GM21423 (cell line): Measurements from ENCODE around the gene YOD1.

Experiments
- ATAC-seq: cut with Tn5 transposase; IDR thresholded peaks from one replicate; pipeline ENCODE4 v1.9.1; 2021; ENCODE audit warnings: mild to moderate bottlenecking, moderate library complexity; ENCODE audit not compliant: unreplicated experiment

The YOD1 gene

DNA sequence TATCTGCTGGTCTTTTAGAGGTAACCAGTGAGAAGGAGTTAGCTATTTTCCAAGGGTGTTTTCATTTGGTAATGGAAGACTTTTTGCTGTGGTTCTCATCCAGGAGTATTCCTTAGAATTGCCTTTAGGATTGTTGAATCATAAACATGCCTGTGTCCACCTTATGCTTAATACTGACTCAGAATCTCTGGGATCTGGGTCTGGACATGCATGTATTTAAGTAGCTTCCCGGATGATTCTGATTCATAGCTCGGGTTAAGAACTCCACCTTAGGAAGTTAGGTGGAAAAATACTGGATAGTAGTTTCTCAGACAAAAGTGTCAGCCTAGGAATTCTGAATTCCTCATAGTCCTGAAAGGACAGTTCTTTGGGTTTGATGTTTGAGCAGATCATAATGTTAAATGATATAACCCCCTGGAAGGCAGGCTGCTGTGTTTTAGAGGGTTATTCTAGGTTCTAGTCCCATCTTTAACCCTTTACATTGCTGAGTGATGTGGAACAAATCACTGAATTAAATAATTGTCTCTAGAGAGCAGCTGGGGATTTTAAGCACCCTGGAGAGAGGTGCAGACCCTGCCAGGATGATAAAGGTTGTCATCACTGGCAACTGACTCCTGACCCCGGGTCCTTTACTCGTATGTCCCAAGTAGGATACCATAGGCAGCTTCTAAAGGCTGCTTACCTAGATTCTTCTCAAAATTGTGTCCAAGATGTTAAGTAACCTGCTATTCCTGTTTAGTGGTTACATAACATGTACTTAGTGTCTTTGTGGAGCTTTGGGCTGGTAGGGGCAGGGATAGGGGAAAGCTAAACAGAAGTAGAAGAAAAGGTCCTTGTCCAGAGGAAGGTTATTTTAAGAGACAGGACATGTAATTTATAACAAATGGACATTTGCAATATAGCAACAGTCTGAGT, 23.2 kb upstream of the YOD1 start:
- no peak for ATAC-seq

- ATAC-seq = no peak
Measured at GRCh38 chr1:207072233-207072632, 21.2 kb upstream of the YOD1 start.

GRCh38 chr1:207071426-207071825, 20.4 kb upstream of the YOD1 start:
- no peak for ATAC-seq

- ATAC-seq = no peak
Measured at GRCh38 chr1:207070811-207071210, 19.8 kb upstream of the YOD1 start.

DNA sequence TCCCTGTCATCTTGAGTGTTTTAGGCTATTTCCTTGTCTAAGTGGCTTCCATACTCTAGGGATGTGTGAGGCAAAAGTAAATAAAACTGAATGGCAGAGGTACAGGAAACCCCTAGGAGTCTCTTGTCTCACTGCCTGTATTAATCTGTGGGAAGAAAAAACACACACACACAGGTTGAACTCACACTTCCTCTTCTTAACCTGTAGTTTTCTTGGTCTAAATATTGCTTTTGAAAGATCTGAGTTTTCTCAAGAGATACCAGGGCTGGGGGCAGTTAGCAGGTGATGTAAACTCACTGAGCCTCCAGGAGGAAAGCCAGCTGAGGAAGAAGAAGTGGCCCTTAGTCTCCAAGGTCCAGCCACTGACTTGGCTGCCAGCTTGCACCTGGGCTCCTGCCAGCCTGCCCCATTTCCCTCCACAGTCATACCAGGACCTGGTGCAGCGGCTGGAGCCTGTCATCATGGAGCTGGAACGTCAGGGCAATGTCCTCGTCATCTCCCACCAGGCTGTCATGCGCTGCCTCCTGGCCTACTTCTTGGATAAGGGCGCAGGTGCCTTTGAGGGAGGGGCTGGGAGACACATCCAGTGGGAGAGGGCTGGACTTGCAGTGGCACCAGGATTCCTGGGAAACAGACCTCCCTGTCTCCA, 19.0 kb upstream of the YOD1 start:
- ATAC-seq = peak; percentile 57

DNA sequence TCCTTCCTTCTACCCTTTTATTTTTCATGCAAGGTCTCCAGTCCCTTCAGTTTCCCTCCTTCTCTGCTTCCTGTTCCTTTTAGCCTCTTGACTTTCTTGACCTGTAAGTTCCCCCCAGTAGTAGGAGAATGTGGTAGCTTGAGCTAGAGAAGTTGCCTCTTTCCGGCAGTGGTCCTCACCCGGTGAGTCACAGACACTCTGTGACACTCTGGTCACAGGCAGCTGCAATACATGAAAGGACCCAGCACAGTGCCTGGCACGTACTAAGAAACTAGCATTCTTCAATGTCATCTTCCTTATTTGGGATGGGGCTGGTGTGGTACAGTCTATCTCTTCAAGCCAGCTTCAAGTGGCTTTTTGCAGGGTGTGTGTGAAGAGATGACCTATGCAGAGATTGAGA, 18.1 kb upstream of the YOD1 start:
- no peak for ATAC-seq

GRCh38 chr1:207067665-207068064, 16.7 kb upstream of the YOD1 start:
- no peak for ATAC-seq

DNA sequence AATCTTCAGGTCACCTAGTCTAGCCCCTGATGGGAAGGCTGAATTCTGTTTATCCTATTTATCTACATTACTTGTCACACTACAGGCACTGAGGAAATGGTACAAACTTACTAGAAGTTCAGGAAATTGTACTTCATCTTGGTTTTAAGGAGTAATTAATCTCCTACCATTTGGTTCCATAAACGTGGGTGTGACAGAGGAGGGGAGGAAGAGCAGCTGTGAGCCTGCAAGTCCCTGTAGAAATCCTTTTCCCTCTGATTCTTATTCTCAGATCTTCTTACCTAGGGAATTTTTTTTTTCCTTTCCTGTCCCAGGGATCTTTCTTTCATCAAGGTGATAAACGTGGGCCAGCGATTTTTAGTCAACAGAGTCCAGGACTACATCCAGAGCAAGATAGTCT, 16.2 kb upstream of the YOD1 start:
- ATAC-seq = no peak

DNA sequence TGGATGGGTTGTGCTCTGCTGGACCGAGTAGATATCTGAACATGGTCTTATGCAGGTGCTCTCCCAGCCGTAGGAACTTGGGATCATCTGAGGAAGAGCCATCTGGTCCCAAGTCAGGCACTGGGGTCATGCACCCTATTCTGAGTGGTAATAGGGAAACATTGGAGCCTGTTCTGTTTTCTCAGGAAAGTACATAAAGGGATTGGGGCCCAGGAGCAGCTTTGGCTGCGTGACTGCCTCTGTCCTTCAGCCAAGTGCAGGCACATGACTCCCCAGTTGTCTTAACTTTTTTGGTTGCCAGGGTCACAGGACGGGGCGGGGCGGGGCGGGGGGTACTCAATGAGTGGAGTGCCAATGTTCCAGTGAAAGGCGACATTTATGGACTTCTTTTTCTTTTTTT, 13.6 kb upstream of the YOD1 start:
- no peak for ATAC-seq

- ATAC-seq = no peak
Measured at GRCh38 chr1:207063014-207063413, 12.0 kb upstream of the YOD1 start.

GRCh38 chr1:207062058-207062457, 11.1 kb upstream of the YOD1 start:
- no peak for ATAC-seq

GRCh38 chr1:207060596-207060995, 9.6 kb upstream of the YOD1 start:
- ATAC-seq = no peak

- ATAC-seq = no peak
Measured at GRCh38 chr1:207059881-207060280, 8.9 kb upstream of the YOD1 start.

DNA sequence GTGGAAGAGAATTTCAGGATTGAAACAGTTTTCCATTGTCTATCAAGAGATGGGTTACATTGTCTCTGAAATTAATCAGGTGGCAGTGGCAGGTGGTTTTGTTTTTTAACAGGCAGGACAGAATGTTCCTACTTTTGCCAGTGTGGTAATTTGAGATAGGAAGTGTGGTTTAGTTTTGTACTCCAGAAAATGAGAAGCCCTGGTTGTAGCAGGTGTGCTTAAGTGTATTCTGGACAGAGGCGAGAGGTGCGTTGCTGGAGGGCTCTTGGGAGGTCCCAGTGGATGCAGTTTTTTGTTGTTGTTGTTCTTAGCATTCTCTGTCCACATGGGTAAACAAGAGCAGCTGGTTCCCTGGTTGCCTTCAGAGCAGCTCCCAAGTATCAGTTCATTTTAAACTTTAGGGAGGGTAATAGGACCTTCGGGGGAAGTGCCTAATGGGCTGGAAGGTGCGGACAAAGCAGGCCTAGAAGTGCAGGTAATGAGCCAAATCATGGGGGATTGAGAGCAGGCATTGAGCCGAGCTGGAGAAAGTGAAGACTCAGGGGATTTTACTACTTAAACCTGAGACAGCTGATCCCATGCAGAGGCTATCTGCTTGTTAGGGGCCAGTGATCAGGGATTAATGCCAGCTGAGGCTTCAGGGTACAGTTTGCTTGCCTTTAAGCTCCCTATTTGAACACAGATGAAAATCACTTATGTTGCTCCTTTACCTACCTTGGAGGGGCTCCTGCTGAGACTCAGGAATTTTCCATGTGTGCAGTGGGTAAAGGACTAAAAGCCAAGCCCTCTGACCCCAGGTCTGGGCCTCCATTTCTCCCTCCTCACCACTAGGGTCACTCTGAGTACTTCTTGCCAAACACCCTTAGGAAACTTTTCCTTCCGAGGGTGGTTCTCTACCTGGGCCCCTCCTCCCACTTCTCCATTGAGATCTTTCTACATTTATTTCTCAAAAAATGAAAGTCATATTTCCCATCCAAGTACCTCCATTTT, 8.2 kb upstream of the YOD1 start:
- ATAC-seq = no peak

GRCh38 chr1:207058252-207058651, 7.2 kb upstream of the YOD1 start:
- no peak for ATAC-seq

DNA sequence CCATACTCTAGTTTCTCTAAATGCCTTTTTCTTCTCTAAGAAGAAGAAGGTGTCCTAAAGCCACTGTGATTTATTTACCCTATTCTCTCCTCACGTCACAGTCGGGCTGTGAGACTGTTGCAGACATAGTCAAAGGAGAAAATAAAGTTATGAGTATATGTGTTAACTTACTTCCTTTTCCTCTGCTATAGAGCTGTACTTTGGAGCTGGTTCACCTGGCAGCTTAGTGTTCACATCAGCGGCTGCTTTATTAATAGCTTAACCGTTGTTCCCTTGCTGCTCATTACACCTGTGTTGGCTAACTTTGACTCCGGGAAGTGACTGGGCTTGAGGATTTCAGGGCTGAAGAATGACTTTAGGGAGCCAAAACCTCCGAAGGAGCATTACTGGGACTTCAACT, 5.7 kb upstream of the YOD1 start:
- ATAC-seq = no peak

GRCh38 chr1:207055386-207056001, 4.5 kb upstream of the YOD1 start:
- ATAC-seq = no peak

DNA sequence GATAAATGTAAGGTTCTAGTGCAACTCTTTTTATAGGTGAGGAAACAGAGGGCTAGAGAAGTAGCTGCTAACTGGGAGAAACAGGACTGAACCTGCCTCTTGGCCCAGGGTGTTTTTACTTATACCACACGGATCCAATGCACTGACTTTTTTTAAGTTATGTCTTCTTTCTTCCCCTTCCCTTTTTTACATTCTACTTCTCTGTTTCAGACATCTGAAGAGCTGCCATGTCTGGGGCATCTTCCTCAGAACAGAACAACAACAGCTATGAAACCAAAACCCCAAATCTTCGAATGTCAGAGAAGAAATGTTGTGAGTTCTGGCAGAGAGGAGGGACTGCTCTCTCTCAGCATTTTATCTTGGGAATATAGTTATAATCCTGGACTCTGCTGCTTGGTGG, 3.5 kb upstream of the YOD1 start:
- ATAC-seq = no peak

GRCh38 chr1:207052911-207053769, 2.1 kb upstream of the YOD1 start, which contains the start of gene PFKFB2:
PFKFB2 (plus strand) TSS chr1:207053275; CDS start chr1:207054718, 1,443 bp downstream.
- ATAC-seq = peak; percentile 81
